Tibial nerve (tissue), 3 donors: ENCODE measurements around the gene CEP20.

Experiments
- CTCF ChIP-seq, 5 experiments: fragments of 200-600 bp in 3 of 5; fragments of 450-650 bp in 2 of 5; sonication (generic) in 3 of 5; IDR thresholded peaks; one replicate each; pipeline ENCODE4 v1.5.1; 2016 to 2019; ENCODE audit warnings: antibody characterized with exemption in 5 of 5, mild to moderate bottlenecking in 3 of 5, moderate library complexity in 2 of 5
- POLR2A ChIP-seq, 2 donors: fragments of 450-650 bp; IDR thresholded peaks; one replicate each; pipeline ENCODE4 v1.6.1; 2017; ENCODE audit warnings: antibody characterized with exemption in 2 of 2, mild to moderate bottlenecking in 2 of 2, moderate library complexity in 2 of 2

GRCh38 chr16:15835136-15835878, 53.1 kb downstream of the CEP20 start:
- TF ChIP-seq POLR2A (IDR thresholded peaks at IDR 0.05) (no peak), CTCF (IDR thresholded peaks at IDR 0.05) (no peak)
